Measurements from ENCODE around the gene LRR1.
"Not testable (repeated sequence)": the region's sequence is repeated elsewhere in the genome, so short reads cannot be mapped to it uniquely, and the experiment has no call there.

The LRR1 gene

GRCh38 chr14:49642163-49642562, 43.4 kb downstream of the LRR1 start:
- Histone ChIP-seq H3K9ac (ENCODE audit: low read length) (peak overlapping the region; percentile 12; the same call in 1 of the 2 replicates), H3K36me3 (ENCODE audit: low read length) (peaks cover 4% of the 10 kb centered on the region; the same call in 1 of the 2 replicates), H3K4me2 (ENCODE audit: low read depth, low read length, poor library complexity, severe bottlenecking) (peak overlapping the region; percentile 1), H3K79me2 (ENCODE audit: insufficient read depth, low read length) (peaks cover 60% of the 10 kb centered on the region), H3F3A (ENCODE audit: insufficient read depth) (peaks cover 20% of the 10 kb centered on the region; the same call in 1 of the 2 replicates), H3K27ac (ENCODE audit: low read depth, low read length) (peak overlapping the region; percentile 7; the same call in 1 of the 2 replicates), H3K9me2 (replicated peaks; ENCODE audit: insufficient read depth, low read length) (no peaks in the 10 kb centered on the region), H3K4me3 (ENCODE audit: insufficient read depth, low read length, poor library complexity, severe bottlenecking) (no peak overlapping the region), H2AFZ (ENCODE audit: low read depth, low read length, severe bottlenecking) (no peak overlapping the region), H3K27me3 (ENCODE audit: low read length) (no peaks in the 10 kb centered on the region), H4K20me1 (ENCODE audit: low read depth, low read length) (peaks cover 5% of the 10 kb centered on the region), H3K9me3 (ENCODE audit: insufficient read depth, low read length) (no peaks in the 10 kb centered on the region)
- TF ChIP-seq CTCF (IDR thresholded peaks at IDR 0.05; ENCODE audit: insufficient read depth, low read length, poor library complexity, severe bottlenecking) (no peak), EZH2phosphoT487 (conservative IDR thresholded peaks at IDR 0.05; ENCODE audit: low read length) (no peak)

DNA sequence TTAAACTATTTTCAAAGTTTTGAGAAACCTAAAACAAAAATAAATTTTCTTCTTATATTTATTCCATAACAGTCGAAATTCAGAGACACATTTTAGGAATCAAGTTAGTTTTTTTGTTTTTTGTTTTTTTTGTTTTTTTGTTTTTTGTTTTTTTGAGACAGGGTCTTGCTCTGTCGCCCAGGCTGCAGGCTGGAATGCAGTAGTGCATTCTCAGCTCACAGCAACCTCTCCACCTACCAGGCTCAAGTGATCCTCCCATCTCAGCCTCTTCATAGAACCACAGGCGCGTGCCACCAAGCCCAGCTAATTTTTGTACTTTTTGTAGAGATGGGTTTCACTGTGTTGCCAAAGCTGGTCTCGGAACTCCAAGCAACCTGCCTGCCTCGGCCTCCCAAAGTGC, 54.8 kb downstream of the LRR1 start:
- no peaks in the 10 kb centered on the region for H3K27me3 ChIP-seq (ENCODE audit: low read length)
- H3K4me3 ChIP-seq (ENCODE audit: insufficient read depth, low read length, poor library complexity, severe bottlenecking), result no peak overlapping the region
- H4K20me1 ChIP-seq (ENCODE audit: low read depth, low read length), result peaks cover 10% of the 10 kb centered on the region
- no peak overlapping the region for H3K4me2 ChIP-seq (ENCODE audit: low read depth, low read length, poor library complexity, severe bottlenecking)
- H3K9ac ChIP-seq (ENCODE audit: low read length), result no peak overlapping the region
- H3K27ac ChIP-seq (ENCODE audit: low read depth, low read length), result no peak overlapping the region
- peaks cover 3% of the 10 kb centered on the region; the same call in 1 of the 2 replicates for H3K79me2 ChIP-seq (ENCODE audit: insufficient read depth, low read length)
- H3K9me2 ChIP-seq (replicated peaks; ENCODE audit: insufficient read depth, low read length), result no peaks in the 10 kb centered on the region
- TF ChIP-seq CTCF (IDR thresholded peaks at IDR 0.05; ENCODE audit: insufficient read depth, low read length, poor library complexity, severe bottlenecking) (no peak), EZH2phosphoT487 (conservative IDR thresholded peaks at IDR 0.05; ENCODE audit: low read length) (no peak)
- H2AFZ ChIP-seq (ENCODE audit: low read depth, low read length, severe bottlenecking), result no peak overlapping the region
- H3K9me3 ChIP-seq (ENCODE audit: insufficient read depth, low read length), result no peaks in the 10 kb centered on the region
- H3F3A ChIP-seq (ENCODE audit: insufficient read depth), result peaks cover 26% of the 10 kb centered on the region
- H3K36me3 ChIP-seq (ENCODE audit: low read length), result peaks cover 22% of the 10 kb centered on the region; the same call in 1 of the 2 replicates

DNA sequence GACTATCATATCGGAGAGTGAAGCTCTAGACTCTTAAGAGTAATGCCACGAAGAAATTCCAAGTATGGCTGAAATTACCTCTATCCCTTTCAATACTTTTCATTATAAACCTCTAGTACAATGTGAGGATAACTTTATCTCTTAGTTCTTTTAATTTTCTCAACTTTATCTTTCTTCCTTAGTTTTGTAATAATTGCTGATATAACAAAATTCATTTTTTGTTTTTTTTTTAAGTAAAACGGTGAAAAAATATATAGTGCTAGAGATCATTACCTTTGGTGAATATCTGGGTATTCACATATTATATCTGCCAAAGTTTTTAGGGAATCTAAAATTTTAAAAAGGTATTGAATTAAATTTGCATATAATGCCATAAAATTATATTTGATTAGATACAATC, 55.8 kb downstream of the LRR1 start:
- no peak overlapping the region for H2AFZ ChIP-seq (ENCODE audit: low read depth, low read length, severe bottlenecking)
- H4K20me1 ChIP-seq (ENCODE audit: low read depth, low read length), result peaks cover 10% of the 10 kb centered on the region; the same call in 1 of the 2 replicates
- TF ChIP-seq EZH2phosphoT487 (conservative IDR thresholded peaks at IDR 0.05; ENCODE audit: low read length) (no peak), CTCF (IDR thresholded peaks at IDR 0.05; ENCODE audit: insufficient read depth, low read length, poor library complexity, severe bottlenecking) (no peak)
- no peaks in the 10 kb centered on the region for H3K79me2 ChIP-seq (ENCODE audit: insufficient read depth, low read length)
- peaks cover 22% of the 10 kb centered on the region; the same call in 1 of the 2 replicates for H3K36me3 ChIP-seq (ENCODE audit: low read length)
- H3K9me3 ChIP-seq (ENCODE audit: insufficient read depth, low read length), result no peaks in the 10 kb centered on the region
- H3K9ac ChIP-seq (ENCODE audit: low read length), result no peak overlapping the region
- peaks cover 22% of the 10 kb centered on the region; the same call in 1 of the 2 replicates for H3F3A ChIP-seq (ENCODE audit: insufficient read depth)
- H3K27me3 ChIP-seq (ENCODE audit: low read length), result no peaks in the 10 kb centered on the region
- no peak overlapping the region for H3K4me3 ChIP-seq (ENCODE audit: insufficient read depth, low read length, poor library complexity, severe bottlenecking)
- H3K9me2 ChIP-seq (replicated peaks; ENCODE audit: insufficient read depth, low read length), result no peaks in the 10 kb centered on the region
- H3K27ac ChIP-seq (ENCODE audit: low read depth, low read length), result no peak overlapping the region
- H3K4me2 ChIP-seq (ENCODE audit: low read depth, low read length, poor library complexity, severe bottlenecking), result no peak overlapping the region

GRCh38 chr14:49657500-49657899, 58.8 kb downstream of the LRR1 start:
- H3K4me2 ChIP-seq (ENCODE audit: low read depth, low read length, poor library complexity, severe bottlenecking); H3K27ac ChIP-seq (ENCODE audit: low read depth, low read length): not testable (repeated sequence)

More at GRCh38 chr14:49657500-49657899, 58.8 kb downstream of the LRR1 start:
- H3F3A ChIP-seq (ENCODE audit: insufficient read depth); H3K9me3 ChIP-seq (ENCODE audit: insufficient read depth, low read length); H3K27me3 ChIP-seq (ENCODE audit: low read length); H2AFZ ChIP-seq (ENCODE audit: low read depth, low read length, severe bottlenecking); H3K79me2 ChIP-seq (ENCODE audit: insufficient read depth, low read length); H4K20me1 ChIP-seq (ENCODE audit: low read depth, low read length); H3K4me3 ChIP-seq (ENCODE audit: insufficient read depth, low read length, poor library complexity, severe bottlenecking); H3K9me2 ChIP-seq (replicated peaks; ENCODE audit: insufficient read depth, low read length); H3K9ac ChIP-seq (ENCODE audit: low read length): not testable (repeated sequence)
- peaks cover 20% of the 10 kb centered on the region; the same call in 1 of the 2 replicates for H3K36me3 ChIP-seq (ENCODE audit: low read length)

Data from SU-DHL-6 (cell line).